Right lobe of liver (tissue), 6 donors: ENCODE measurements around the gene ZNF431. TPM values are rescaled to one million over a fixed set of nuclear protein-coding genes. Genes with fewer than 3 reads are reported as not detected.

Source experiments
- ATAC-seq, 4 donors: fragments of 200-7000 bp; cut with Tn5 transposase; one replicate each; pipeline ENCODE4 v1.9.1; 2020; ENCODE audit warnings: mild to moderate bottlenecking in 4 of 4, moderate library complexity in 4 of 4
- DNase-seq, 3 donors: peaks; one replicate each; pipeline ENCODE4 v3.0.0-alpha.2; 2020
- H3K27ac ChIP-seq, 3 donors: fragments of 200-600 bp; one replicate each; pipeline ENCODE4 v1.8.0; 2022
- H3K27me3 ChIP-seq, 2 donors: fragments of 200-600 bp; one replicate each; pipeline ENCODE4 v1.8.0; 2022
- H3K36me3 ChIP-seq, 4 donors: fragments of 200-600 bp; sonication (generic) in 1 of 4; one replicate each; pipeline versions ENCODE4 v1.5.1 to v1.8.0; 2017 to 2022; ENCODE audit warnings: control low read depth in 1 of 4
- H3K4me1 ChIP-seq, 4 donors: fragments of 200-600 bp; sonication (generic) in 1 of 4; one replicate each; pipeline versions ENCODE4 v1.5.1 to v1.8.0; 2017 to 2022; ENCODE audit warnings: control low read depth in 1 of 4
- H3K4me3 ChIP-seq, 3 donors: fragments of 200-600 bp; one replicate each; pipeline ENCODE4 v1.8.0; 2022
- H3K9me3 ChIP-seq, 4 donors: fragments of 200-600 bp; sonication (generic) in 1 of 4; one replicate each; pipeline versions ENCODE4 v1.5.1 to v1.8.0; 2017 to 2022; ENCODE audit warnings: control low read depth in 1 of 4
- CTCF ChIP-seq, 4 donors: fragments of 200-600 bp in 3 of 4; fragments of 450-650 bp in 1 of 4; IDR thresholded peaks; one replicate each; pipeline versions ENCODE4 v1.5.1 to v1.8.0; 2016 to 2022; ENCODE audit warnings: antibody characterized with exemption in 4 of 4, mild to moderate bottlenecking in 2 of 4
- POLR2A ChIP-seq: fragments of 450-650 bp; IDR thresholded peaks from one replicate; pipeline ENCODE4 v1.6.1; 2017; ENCODE audit warnings: antibody characterized with exemption, mild to moderate bottlenecking
- WGBS: methylation state at CpG from one replicate; pipeline ENCODE4 v1.1.6; 2018; ENCODE audit warnings: low coverage, low lambda C conversion rate; ENCODE audit not compliant: insufficient coverage; ENCODE audit errors: missing lambda C conversion rate; 5-methylcytosine and 5-hydroxymethylcytosine counted together
- intact Hi-C, 2 donors: fragments of 100-400 bp; cut with DNase I; formaldehyde crosslinking; loops; one replicate each; pipeline versions ENCODE4 v1.11.2 to v1.14.1; 2022
- total RNA-seq, 6 experiments: library from RNA; depleted of rRNA in 2 of 6; stranded (reverse); fragments of >200 nt in 2 of 6; fragmentation: NEBNext Ultra II Directional in 3 of 6; extraction: Animal tissue kit (Norgen Biotek cat#: 25700) in 3 of 6; gene quantifications; one replicate each; pipeline versions ENCODE4 v1.1.0 to v1.2.4, GENCODE V29; 2016 to 2023
- donor health status: DM: no; HTN: yes; CAD: no.
- donor health status: DM: no; HTN: no; CAD: no.
- donor health status: DM: no; HTN: no; CAD: no.
- donor health status: DM: no; HTN: yes; CAD: no.
- donor health status: DM: no; HTN: yes; CAD: no.

The ZNF431 gene
- total RNA-seq, 6 experiments from 2014 or later: 0.37 to 1.6 (median 0.84) TPM

- intact Hi-C loops: no loop called here
- no peaks in the 10 kb centered on the region for H3K36me3 ChIP-seq
- no peak overlapping the region for H3K27ac ChIP-seq
- no peak overlapping the region for H3K4me3 ChIP-seq
- DNase-seq (no peak), ATAC-seq (no peak)
- H3K4me1 ChIP-seq: no peaks in the 10 kb centered on the region
- H3K9me3 ChIP-seq: no peaks in the 10 kb centered on the region
- TF ChIP-seq POLR2A (no peak), CTCF (IDR thresholded peaks at IDR 0.05) (no peak)
- no peaks in the 10 kb centered on the region for H3K27me3 ChIP-seq
- WGBS: 57% methylated on average over 1 of the region's 2 CpGs
Observed at GRCh38 chr19:21101521-21102242, 40.2 kb upstream of the ZNF431 start.

GRCh38 chr19:21109116-21109515 is 32.7 kb upstream of the ZNF431 start:
- DNase-seq (no peak), ATAC-seq (no peak)
- H3K27me3 ChIP-seq: no peaks in the 10 kb centered on the region
- no peak overlapping the region for H3K4me3 ChIP-seq
- TF ChIP-seq CTCF (IDR thresholded peaks at IDR 0.05) (no peak), POLR2A (no peak)
- no peak overlapping the region for H3K27ac ChIP-seq
- intact Hi-C loops: no loop called here
- H3K36me3 ChIP-seq: no peaks in the 10 kb centered on the region
- no peaks in the 10 kb centered on the region for H3K9me3 ChIP-seq
- no peaks in the 10 kb centered on the region for H3K4me1 ChIP-seq

- H3K36me3 ChIP-seq: no peaks in the 10 kb centered on the region
- no peak overlapping the region for H3K27ac ChIP-seq
- H3K9me3 ChIP-seq: no peaks in the 10 kb centered on the region
- WGBS: 58% methylated on average over 1 of the region's 1 CpG
- no peaks in the 10 kb centered on the region for H3K4me1 ChIP-seq
- TF ChIP-seq POLR2A: no peak
- TF ChIP-seq CTCF (IDR thresholded peaks at IDR 0.05): no peak
- ATAC-seq (no peak), DNase-seq (no peak)
- no peaks in the 10 kb centered on the region for H3K27me3 ChIP-seq
- intact Hi-C loops: no loop called here
- no peak overlapping the region for H3K4me3 ChIP-seq
Observed at GRCh38 chr19:21110183-21110582, 31.7 kb upstream of the ZNF431 start.

GRCh38 chr19:21115430-21115829 is 26.4 kb upstream of the ZNF431 start:
- no peak for DNase-seq
- ATAC-seq: no peak
- Histone ChIP-seq H3K9me3 (no peaks in the 10 kb centered on the region), H3K4me1 (no peaks in the 10 kb centered on the region), H3K36me3 (peaks cover 0 to 8% (median 0%) of the 10 kb centered on the region in 4 donors), H3K27me3 (no peaks in the 10 kb centered on the region), H3K27ac (no peak overlapping the region), H3K4me3 (no peak overlapping the region)
- no peak for TF ChIP-seq POLR2A
- TF ChIP-seq CTCF (IDR thresholded peaks at IDR 0.05): no peak
- intact Hi-C loops: no loop called here
